Activated CD4-positive, alpha-beta T cell treated with anti-CD3 and anti-CD28 coated beads, Interleukin-2, amount 50 U/mL, for 16 hours (primary cell): ENCODE data around the gene PARD3.
"Not testable (repeated sequence)": the region's sequence is repeated elsewhere in the genome, so short reads cannot be mapped to it uniquely, and the experiment has no call there.

ENCODE experiments used
- DNase-seq: peaks from one replicate; pipeline ENCODE4 v3.0.0-alpha.2; 2020

PARD3 gene

GRCh38 chr10:34438741-34439140 lies 376.4 kb downstream of the PARD3 start:
- no peak for DNase-seq

- DNase-seq: no peak
These were observed 377.2 kb downstream of the PARD3 start for GRCh38 chr10:34437906-34438305.

DNA sequence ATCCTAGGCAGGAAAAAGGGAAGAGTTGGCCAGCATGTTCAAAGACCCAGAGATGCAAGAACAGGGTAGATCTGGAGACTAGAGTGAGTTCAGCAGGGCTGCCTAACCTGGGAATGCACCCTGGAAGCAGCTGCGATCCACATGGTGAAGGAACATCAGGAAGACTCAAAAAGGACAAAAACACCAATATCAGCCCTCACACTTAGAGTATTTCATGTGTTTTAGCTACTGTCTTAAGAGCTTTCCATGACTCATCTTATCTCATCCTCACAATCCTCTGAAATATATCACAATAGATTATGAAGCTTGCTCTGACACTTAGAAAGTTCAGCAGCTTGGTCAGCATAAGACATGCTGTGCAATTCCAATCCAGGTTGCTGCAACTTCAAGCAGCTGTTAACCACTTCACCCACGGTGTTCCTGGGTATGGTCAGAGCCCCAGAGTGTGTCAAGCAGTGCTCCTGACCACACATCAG lies 380.9 kb downstream of the PARD3 start:
- DNase-seq: peak; percentile 1

DNA sequence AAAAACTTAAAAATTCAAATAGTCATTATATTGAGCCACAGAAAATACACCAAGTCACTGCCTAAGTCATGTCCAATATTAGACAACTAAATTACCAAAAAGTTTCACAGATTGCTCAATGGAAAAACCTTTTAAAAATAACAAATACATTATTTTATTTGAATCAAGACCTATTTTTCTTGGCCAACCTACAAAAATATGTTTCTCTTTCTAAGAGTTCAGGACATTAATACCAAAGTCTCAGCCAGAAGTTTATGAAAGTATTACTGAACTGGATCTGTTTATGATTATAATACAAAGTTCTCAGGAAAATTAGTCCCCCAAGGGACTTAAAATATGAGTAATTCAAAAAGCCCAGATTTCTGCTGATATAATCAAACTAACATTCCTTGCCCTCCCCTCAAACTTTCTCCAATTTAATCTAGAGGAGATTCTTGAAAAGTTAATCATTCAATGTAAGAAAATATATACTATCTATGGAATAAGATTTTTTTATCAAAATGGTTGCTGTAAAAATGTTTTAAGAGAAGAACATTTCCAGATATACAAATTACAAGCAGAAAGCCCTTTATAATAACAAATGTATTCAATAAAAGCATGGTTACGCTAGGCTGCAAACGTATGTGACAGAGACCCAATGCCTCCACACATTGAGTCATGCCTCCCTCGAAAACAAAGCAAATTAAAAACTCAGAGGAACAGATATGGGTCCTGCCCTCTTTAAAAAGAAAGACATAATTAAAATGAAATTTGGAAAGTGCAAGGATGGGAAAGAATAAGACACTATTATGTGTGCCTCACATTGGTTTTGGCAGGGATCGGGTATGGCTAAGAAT lies 381.6 kb downstream of the PARD3 start:
- no peak for DNase-seq

DNA sequence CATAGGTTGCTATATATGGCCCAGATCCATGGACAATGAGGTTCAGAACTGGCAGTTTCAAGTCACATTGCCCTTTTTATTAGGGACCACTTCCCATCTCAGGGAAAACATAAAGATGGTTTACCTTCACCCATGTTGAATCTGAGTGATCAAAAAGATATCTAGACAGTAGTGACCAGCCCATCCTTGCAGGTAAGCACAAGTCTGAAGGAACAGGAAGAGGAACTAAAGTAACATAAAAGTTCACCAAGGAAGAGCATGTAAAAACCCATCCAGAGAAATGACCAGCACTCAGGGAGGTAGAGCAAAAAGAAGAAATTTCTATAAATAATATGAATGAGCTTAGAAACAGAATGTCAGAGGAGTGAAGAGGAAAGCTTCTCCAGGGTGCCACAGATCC lies 382.5 kb downstream of the PARD3 start:
- no peak for DNase-seq

DNA sequence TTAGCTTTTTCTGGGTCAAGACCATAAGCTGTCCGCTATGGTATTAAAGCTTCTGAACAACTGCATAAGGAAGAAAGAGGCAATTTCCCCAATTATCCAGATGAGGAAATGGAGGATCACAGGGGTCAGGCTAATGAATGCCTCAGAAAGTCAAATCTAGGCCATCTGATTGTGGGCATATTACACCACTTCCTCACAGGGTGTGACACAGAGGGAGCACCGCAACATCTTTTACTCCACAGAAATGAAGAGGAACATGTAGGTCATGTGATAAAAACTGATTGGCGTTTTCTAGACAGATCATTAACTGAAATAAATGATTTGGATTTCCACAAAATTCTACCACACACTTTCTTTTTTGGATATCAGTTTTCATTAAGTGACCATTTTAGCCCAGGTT lies 384.4 kb downstream of the PARD3 start:
- DNase-seq: no peak

GRCh38 chr10:34428501-34428900 lies 386.6 kb downstream of the PARD3 start:
- no peak for DNase-seq

- DNase-seq: no peak
These were observed 387.2 kb downstream of the PARD3 start for GRCh38 chr10:34427911-34428216.

GRCh38 chr10:34427158-34427910 lies 387.8 kb downstream of the PARD3 start:
- DNase-seq: not testable (repeated sequence)

- not testable (repeated sequence) for DNase-seq
These were observed 388.4 kb downstream of the PARD3 start for GRCh38 chr10:34426538-34427157.

DNA sequence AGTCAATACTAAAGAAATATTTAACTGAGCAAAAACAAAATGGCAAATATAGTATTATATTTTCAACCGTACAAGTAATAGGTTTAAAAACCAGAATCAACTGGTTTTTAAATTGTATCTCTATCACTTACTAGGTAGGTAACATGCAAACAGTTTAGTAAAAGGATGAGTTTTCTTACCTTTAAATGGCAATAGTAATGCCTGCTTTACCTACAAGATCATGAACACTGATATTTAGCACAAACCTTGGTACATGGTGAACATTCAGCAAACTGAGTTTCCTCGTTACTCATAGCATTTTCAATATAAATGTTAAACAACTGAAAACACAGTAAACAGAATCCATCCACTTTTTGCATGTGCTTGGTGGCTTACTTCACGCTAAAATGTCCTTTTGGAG lies 389.1 kb downstream of the PARD3 start:
- DNase-seq: no peak

- DNase-seq: no peak
These were observed 391.1 kb downstream of the PARD3 start for GRCh38 chr10:34423673-34424625.

DNA sequence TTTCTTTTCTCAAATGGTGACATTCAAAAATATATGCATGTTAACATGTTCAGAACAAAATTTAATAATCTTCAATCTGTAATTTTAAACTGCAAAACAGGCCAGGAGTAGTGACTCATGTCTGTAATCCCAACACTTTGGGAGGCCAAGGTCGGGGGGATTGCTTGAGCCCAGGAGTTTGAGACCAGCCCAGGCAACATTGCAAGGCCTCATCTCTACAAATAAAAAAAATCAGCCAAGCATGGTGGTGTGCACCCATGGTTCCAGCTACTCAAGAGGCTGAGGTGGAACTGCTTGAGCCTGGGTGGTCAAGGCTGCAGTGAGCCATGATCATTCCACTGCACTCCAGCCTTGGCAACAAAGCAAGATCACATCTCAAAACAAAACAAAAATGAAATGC lies 394.3 kb downstream of the PARD3 start:
- DNase-seq: no peak

DNA sequence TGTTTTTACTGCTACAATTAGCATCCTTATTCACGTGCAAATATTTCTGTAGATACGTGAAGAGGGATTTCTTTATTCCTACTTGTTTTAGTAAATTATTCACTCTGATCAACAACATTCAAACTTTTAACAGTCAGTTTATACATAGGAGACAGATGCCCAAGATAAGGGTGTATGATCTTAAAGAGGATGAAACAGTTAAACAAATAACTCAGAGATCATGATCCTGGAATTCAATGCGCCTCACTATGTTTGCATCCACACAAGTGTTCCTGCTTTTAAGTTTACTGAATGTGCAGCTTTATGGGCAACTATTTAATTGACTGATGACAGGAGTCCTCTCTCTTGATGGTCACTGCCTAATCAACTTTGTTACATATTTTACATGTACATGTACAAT lies 394.8 kb downstream of the PARD3 start:
- no peak for DNase-seq

DNA sequence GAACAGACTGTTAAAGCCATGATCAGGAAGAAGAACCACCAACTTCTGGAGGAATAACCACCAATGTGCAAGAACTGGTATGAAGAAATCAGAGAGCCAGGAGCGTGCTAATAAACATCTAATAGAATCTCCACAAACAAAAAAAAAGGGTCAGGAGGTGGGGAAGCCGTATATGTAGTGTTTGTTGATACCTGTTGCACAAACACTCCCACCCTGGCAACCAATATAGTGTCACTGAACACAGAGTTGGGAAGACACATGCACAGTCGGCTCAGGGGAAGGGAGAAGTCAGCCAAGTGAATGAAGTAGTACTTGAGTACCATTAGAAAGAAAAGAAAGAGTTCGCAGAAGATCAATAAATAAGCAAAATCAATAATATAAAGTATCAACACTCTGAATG lies 400.1 kb downstream of the PARD3 start:
- no peak for DNase-seq

DNA sequence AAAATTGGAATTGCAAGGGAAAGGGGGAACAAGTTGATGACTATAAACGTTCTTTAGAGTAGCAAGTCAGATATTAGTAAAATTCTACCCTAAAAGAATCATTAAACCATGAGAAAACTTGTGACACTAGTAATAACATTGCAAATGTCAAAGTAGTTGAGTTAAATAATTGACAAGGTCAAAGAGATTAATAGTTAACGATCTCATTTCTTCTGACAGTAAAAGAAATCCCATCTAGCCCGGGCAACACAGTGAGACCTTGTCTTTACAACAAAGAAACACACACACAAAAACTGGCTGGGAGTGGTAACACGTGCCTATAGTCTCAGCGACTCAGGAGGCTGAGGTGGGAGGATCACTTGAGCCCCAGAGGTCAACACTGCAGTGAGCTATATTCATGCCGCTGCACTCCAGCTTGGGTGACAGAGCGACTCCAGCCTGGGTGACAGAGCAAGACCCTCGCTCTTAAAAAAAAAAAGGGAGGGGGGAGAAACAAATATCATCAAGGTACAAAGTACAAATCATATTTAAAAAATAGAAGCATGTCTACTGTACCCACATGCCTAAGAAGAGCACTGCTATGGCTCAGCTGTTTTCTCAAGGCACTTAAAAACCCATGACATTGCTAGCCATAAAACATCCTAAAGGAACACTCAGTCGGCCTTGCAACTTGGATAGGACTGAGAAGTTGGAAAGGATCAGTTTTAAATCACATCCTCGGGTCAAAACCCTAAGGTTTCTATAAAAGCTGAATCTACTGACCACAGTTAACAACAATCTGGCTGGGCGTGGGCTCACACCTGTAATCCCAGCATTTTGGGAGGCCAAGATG lies 401.1 kb downstream of the PARD3 start:
- DNase-seq: no peak

DNA sequence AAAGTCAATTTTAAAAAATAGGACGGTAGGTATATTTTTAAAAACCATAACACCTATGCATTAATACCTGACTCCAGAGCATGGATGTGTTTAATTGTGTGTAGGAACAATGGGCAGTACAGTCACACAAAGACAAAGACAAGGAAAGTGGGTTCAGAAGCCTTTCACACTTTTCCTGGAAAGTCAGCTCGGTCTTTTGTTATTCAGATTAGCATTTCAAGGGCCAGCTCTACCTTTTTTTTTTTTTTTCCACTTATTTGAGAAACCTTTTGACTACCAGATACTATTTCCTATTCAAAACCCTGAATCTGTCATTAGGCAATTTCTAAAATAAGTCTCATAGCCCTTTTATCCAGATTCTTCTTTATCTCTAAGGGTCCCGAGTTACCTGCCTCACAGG lies 401.9 kb downstream of the PARD3 start:
- no peak for DNase-seq

GRCh38 chr10:34408956-34409355 lies 406.1 kb downstream of the PARD3 start:
- DNase-seq: no peak

DNA sequence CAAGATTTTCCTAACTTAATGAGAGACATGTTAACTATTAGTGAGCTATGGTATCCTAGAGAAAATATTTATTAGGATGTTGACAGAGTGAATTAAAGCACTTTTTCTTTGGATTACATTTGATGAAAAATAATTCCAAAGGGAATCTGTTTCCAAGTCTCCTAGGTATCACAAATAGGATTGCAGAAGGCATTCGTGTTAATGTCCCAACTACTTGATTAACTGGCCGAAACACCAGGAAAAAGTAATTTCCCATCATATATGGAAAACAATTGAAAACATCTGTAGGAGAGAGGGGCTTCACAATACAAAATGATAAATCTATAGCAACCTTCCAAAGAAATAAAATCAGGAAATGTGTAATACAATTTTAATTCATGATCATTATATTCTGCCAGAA lies 406.7 kb downstream of the PARD3 start:
- DNase-seq: no peak

DNA sequence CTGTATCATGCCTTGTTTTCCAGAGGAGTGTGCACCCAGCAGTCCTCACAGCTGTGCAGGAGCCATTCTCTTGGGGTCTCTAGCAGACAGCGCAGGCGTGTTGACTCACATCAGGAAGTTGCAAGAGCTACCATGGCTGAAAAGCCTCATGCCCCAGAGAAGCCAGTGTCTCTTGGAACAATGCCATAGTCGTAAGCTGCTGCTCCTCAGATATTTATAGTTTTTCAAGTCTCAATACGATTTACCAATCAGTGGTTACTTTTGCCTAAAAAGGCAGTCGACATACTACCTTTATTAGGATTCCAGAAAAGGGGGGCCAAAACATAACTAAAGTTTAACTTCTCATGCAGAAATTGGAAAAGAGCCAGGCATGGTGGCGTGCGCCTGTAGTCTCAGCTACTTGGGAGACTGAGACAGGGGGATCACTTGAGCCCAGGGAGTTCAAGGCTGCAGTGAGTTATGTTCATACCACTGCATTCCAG lies 407.7 kb downstream of the PARD3 start:
- no peak for DNase-seq

- no peak for DNase-seq
These were observed 408.4 kb downstream of the PARD3 start for GRCh38 chr10:34406463-34407323.
